ENCODE results near the gene CCDC27.

CCDC27 gene

DNA sequence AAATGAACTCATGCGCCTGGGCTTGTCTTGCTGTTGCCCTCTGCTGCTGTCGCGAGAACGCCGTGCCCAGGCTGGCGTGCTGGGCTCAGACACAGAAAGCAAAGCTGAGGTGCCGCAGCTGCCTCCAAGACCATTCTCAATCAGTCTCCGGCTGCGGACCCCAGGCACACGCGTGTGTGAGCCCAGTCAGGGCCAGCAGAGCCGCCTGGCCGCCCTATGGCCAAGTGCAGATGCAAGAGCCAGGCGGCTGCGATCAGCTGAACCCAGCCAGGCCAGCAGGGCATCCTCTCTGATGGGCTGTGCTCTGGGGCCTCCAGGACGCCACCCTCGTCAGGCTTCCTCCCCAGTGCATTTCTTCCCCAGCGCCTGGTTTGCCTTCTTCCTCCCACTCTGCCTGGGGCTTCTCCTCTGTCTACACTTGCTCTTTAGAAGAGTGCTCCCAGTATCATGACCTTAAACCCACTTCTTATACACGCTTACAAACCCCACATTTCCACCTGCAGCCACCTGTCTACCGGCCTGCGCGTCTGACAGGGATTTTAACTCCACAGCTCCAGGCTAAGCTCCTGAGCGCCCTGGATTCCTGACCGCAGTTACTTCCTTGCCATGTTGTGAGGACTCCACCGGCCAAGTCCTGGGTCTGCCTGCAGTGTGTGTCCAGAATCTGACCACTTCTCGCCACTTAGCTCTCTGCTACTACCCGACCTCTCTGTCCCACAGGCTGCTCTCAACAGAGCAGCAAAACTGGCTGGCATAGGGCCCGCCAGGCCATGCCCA, 65.8 kb downstream of the CCDC27 start:
- no peak for DNase-seq (ENCODE audit: low read depth in 3 of 3)

DNA sequence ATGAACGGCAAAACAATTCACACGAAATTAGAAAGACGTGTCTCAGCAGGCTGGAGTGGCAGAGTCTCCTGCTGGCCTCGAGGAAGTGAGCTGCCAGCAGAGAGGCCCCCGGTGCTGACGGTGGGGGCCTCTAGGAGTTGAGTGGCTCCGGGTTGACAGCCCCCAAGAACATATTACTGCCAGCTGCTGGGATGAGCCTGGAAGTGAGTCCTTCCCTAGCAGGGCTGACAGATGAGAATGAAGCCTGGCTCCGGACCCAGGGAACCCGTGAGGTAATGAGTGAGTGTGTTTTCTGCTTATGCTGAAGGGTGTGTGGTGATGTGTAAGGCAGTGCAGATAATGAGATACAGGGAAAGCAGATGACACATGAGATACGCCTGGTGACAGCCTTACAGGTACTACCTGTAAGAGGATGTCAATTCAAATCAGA, 67.5 kb downstream of the CCDC27 start:
- no peak for DNase-seq (ENCODE audit: low read depth in 3 of 3)

DNA sequence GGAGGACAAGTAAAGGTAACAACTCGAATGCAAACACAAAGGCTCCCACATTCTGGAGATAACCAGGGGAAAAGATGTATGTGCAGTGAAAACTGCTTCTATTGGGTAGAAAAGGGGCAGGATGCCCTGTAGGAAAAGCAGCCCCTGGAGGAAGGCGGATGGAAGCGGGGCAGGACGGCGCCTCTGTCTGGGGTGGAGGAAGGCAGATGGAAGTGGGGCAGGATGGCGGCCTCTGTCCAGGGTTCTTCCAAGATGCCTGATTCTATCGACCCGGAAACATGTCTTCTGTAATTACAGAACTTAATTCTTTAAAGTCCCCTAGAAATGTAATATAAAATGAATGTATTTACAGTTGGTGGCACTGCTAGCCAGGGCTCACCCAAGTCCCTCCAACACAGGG, 68.1 kb downstream of the CCDC27 start:
- no peak for DNase-seq (ENCODE audit: low read depth in 3 of 3)

DNA sequence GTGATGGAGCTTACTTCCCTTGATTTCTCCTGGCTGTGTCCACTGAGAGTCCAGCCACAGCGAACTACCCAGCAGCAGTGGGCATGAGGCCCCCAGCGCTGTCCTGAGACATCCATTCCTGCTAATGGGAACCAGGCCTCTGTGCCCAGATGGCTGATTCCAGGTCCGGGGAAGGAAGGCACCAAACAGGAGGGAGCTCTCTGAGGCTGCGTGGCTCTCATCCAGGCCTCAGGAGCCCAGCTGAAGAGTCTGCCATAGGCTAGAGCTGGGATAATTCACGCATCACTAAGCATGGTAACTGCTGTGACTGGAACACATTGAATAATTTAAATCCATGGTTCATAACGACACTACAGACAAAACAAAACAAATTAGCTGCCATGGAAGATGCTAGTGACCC, 68.8 kb downstream of the CCDC27 start:
- DNase-seq (ENCODE audit: low read depth in 3 of 3) = no peak

Measured in stimulated activated CD4-positive, alpha-beta T cell treated with anti-CD3 and anti-CD28 coated beads, TNF-alpha, amount 100 ng/mL, for 24 hours (primary cell).